Measurements from ENCODE around the gene ABHD8.

Gene ABHD8

GRCh38 chr19:17264641-17264979 lies 38.6 kb downstream of the ABHD8 start, which contains the start of gene USHBP1:
Gene USHBP1 (minus strand): TSS chr19:17264745. CDS start chr19:17264299, 446 bp downstream.
- H2AFZ ChIP-seq (ENCODE audit: low read length), result no peak within 1 kb of the TSS
- no peaks in the 10 kb centered on the region for H3K27me3 ChIP-seq (replicated peaks; ENCODE audit: insufficient read depth, low read length)
- H3K79me2 ChIP-seq (ENCODE audit: low read length), result peaks cover 18% of the 10 kb centered on the region
- no peaks in the 10 kb centered on the region for H3K36me3 ChIP-seq (replicated peaks; ENCODE audit: insufficient read depth, low read length)
- H3K4me2 ChIP-seq (ENCODE audit: low read depth, low read length), result no peak within 1 kb of the TSS
- no peaks in the 10 kb centered on the region for H3K9me2 ChIP-seq (replicated peaks; ENCODE audit: insufficient read depth, low read length)
- no peak for TF ChIP-seq EZH2phosphoT487 (IDR thresholded peaks at IDR 0.05; ENCODE audit: low read length)
- TF ChIP-seq EZH2 (optimal IDR thresholded peaks at IDR 0.05; ENCODE audit: low read depth, low read length), result no peak
- TF ChIP-seq, protein P1, sequence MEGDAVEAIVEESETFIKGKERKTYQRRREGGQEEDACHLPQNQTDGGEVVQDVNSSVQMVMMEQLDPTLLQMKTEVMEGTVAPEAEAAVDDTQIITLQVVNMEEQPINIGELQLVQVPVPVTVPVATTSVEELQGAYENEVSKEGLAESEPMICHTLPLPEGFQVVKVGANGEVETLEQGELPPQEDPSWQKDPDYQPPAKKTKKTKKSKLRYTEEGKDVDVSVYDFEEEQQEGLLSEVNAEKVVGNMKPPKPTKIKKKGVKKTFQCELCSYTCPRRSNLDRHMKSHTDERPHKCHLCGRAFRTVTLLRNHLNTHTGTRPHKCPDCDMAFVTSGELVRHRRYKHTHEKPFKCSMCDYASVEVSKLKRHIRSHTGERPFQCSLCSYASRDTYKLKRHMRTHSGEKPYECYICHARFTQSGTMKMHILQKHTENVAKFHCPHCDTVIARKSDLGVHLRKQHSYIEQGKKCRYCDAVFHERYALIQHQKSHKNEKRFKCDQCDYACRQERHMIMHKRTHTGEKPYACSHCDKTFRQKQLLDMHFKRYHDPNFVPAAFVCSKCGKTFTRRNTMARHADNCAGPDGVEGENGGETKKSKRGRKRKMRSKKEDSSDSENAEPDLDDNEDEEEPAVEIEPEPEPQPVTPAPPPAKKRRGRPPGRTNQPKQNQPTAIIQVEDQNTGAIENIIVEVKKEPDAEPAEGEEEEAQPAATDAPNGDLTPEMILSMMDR (IDR thresholded peaks at IDR 0.05; ENCODE audit: low read length), result no peak
- DNase-seq, result no peak
- H3K27ac ChIP-seq (ENCODE audit: low read length), result no peak within 1 kb of the TSS
- no peaks in the 10 kb centered on the region for H3K9me3 ChIP-seq (replicated peaks; ENCODE audit: insufficient read depth, low read length)
- peaks cover 5% of the 10 kb centered on the region; the same call in 1 of the 2 replicates for H3K4me1 ChIP-seq (ENCODE audit: low read length)
- no peak within 1 kb of the TSS for H3K4me3 ChIP-seq (ENCODE audit: low read length)
- no peak within 1 kb of the TSS for H3K9ac ChIP-seq (ENCODE audit: low read length)
- no peaks in the 10 kb centered on the region for H4K20me1 ChIP-seq (ENCODE audit: insufficient read depth, low read length)
- H3F3A ChIP-seq (ENCODE audit: insufficient read depth, low read length), result peaks cover 8% of the 10 kb centered on the region; the same call in 1 of the 2 replicates

GRCh38 chr19:17263712-17264640 lies 39.2 kb downstream of the ABHD8 start:
- no peaks in the 10 kb centered on the region for H3K36me3 ChIP-seq (replicated peaks; ENCODE audit: insufficient read depth, low read length)
- no peaks in the 10 kb centered on the region; the same call in 1 of the 2 replicates for H3K27me3 ChIP-seq (replicated peaks; ENCODE audit: insufficient read depth, low read length)
- H3K27ac ChIP-seq (ENCODE audit: low read length), result no peak overlapping the region
- H3K9ac ChIP-seq (ENCODE audit: low read length), result no peak overlapping the region
- TF ChIP-seq EZH2 (optimal IDR thresholded peaks at IDR 0.05; ENCODE audit: low read depth, low read length) (no peak), EZH2phosphoT487 (IDR thresholded peaks at IDR 0.05; ENCODE audit: low read length) (no peak)
- TF ChIP-seq, protein P1 (IDR thresholded peaks at IDR 0.05; ENCODE audit: low read length), result no peak
- H3F3A ChIP-seq (ENCODE audit: insufficient read depth, low read length), result peaks cover 8% of the 10 kb centered on the region; the same call in 1 of the 2 replicates
- no peaks in the 10 kb centered on the region for H4K20me1 ChIP-seq (ENCODE audit: insufficient read depth, low read length)
- peaks cover 5% of the 10 kb centered on the region; the same call in 1 of the 2 replicates for H3K4me1 ChIP-seq (ENCODE audit: low read length)
- DNase-seq, result no peak
- H3K4me2 ChIP-seq (ENCODE audit: low read depth, low read length), result no peak overlapping the region
- peaks cover 16% of the 10 kb centered on the region for H3K79me2 ChIP-seq (ENCODE audit: low read length)
- H3K4me3 ChIP-seq (ENCODE audit: low read length), result no peak overlapping the region
- H3K9me2 ChIP-seq (replicated peaks; ENCODE audit: insufficient read depth, low read length), result no peaks in the 10 kb centered on the region
- H3K9me3 ChIP-seq (replicated peaks; ENCODE audit: insufficient read depth, low read length), result no peaks in the 10 kb centered on the region
- H2AFZ ChIP-seq (ENCODE audit: low read length), result no peak overlapping the region

- Histone ChIP-seq H3K4me2 (ENCODE audit: low read depth, low read length) (no peak overlapping the region), H3K9me3 (replicated peaks; ENCODE audit: insufficient read depth, low read length) (no peaks in the 10 kb centered on the region), H3K79me2 (ENCODE audit: low read length) (peaks cover 2% of the 10 kb centered on the region), H2AFZ (ENCODE audit: low read length) (no peak overlapping the region), H4K20me1 (ENCODE audit: insufficient read depth, low read length) (no peaks in the 10 kb centered on the region), H3K9ac (ENCODE audit: low read length) (no peak overlapping the region), H3K27me3 (replicated peaks; ENCODE audit: insufficient read depth, low read length) (no peaks in the 10 kb centered on the region; the same call in 1 of the 2 replicates), H3K4me3 (ENCODE audit: low read length) (no peak overlapping the region), H3K4me1 (ENCODE audit: low read length) (peaks cover 5% of the 10 kb centered on the region; the same call in 1 of the 2 replicates), H3K36me3 (replicated peaks; ENCODE audit: insufficient read depth, low read length) (no peaks in the 10 kb centered on the region), H3K27ac (ENCODE audit: low read length) (no peak overlapping the region), H3F3A (ENCODE audit: insufficient read depth, low read length) (peaks cover 8% of the 10 kb centered on the region; the same call in 1 of the 2 replicates), H3K9me2 (replicated peaks; ENCODE audit: insufficient read depth, low read length) (no peaks in the 10 kb centered on the region)
- TF ChIP-seq EZH2 (optimal IDR thresholded peaks at IDR 0.05; ENCODE audit: low read depth, low read length), result no peak
- TF ChIP-seq, protein P1 (IDR thresholded peaks at IDR 0.05; ENCODE audit: low read length), result no peak
- no peak for TF ChIP-seq EZH2phosphoT487 (IDR thresholded peaks at IDR 0.05; ENCODE audit: low read length)
- no peak for DNase-seq
Measured at GRCh38 chr19:17262557-17262956, 40.7 kb downstream of the ABHD8 start.
